RWPE2 (cell line): ENCODE results near the gene MACF1.

Experiments
- ATAC-seq: fragments of 200-7000 bp; cut with Tn5 transposase; 3 replicates; pipeline ENCODE4 v1.9.1; 2021; ENCODE audit warnings: low read depth
- DNase-seq: peaks from one replicate; pipeline ENCODE4 v3.0.0-alpha.2; 2020; ENCODE audit warnings: low spot score
- H3K27ac ChIP-seq: fragments of 450-650 bp; 2 replicates; pipeline ENCODE4 v1.5.1; 2017; ENCODE audit warnings: mild to moderate bottlenecking; ENCODE audit not compliant: poor library complexity, severe bottlenecking
- H3K27me3 ChIP-seq: fragments of 250-450 bp; sonication (Bioruptor Pico); 2 replicates; pipeline ENCODE4 v1.5.1; 2021; ENCODE audit warnings: mild to moderate bottlenecking, moderate library complexity; ENCODE audit not compliant: insufficient read depth, poor library complexity, severe bottlenecking
- H3K36me3 ChIP-seq: fragments of 250-450 bp; sonication (Bioruptor Pico); 2 replicates; pipeline ENCODE4 v1.5.1; 2020; ENCODE audit warnings: low read depth, mild to moderate bottlenecking, moderate library complexity
- H3K4me1 ChIP-seq: fragments of 250-450 bp; sonication (Bioruptor Pico); 2 replicates; pipeline ENCODE4 v1.5.1; 2021; ENCODE audit warnings: mild to moderate bottlenecking, moderate library complexity; ENCODE audit not compliant: insufficient read depth, poor library complexity, severe bottlenecking
- H3K4me3 ChIP-seq: fragments of 250-450 bp; sonication (Bioruptor Pico); 2 replicates; pipeline ENCODE4 v1.5.1; 2021; ENCODE audit warnings: mild to moderate bottlenecking, moderate library complexity; ENCODE audit not compliant: severe bottlenecking
- H3K9me3 ChIP-seq: fragments of 250-450 bp; sonication (Bioruptor Pico); 2 replicates; pipeline ENCODE4 v1.5.1; 2021; ENCODE audit warnings: mild to moderate bottlenecking, moderate library complexity; ENCODE audit not compliant: severe bottlenecking
- CTCF ChIP-seq: fragments of 450-650 bp; IDR thresholded peaks from one replicate; pipeline ENCODE4 v1.5.1; 2017; ENCODE audit warnings: mild to moderate bottlenecking, moderate library complexity; ENCODE audit not compliant: poor library complexity, severe bottlenecking

The MACF1 gene

GRCh38 chr1:39379187-39379586, 174.7 kb downstream of the MACF1 start:
- no peak for DNase-seq
- no peak overlapping the region for H3K4me3 ChIP-seq
- no peaks in the 10 kb centered on the region for H3K27me3 ChIP-seq
- ATAC-seq = no peak
- no peak overlapping the region for H3K27ac ChIP-seq
- H3K4me1 ChIP-seq = no peaks in the 10 kb centered on the region
- H3K36me3 ChIP-seq = peaks cover 70% of the 10 kb centered on the region
- no peak for TF ChIP-seq CTCF
- no peaks in the 10 kb centered on the region for H3K9me3 ChIP-seq

- no peak for TF ChIP-seq CTCF
- H3K9me3 ChIP-seq = no peaks in the 10 kb centered on the region
- ATAC-seq (no peak), DNase-seq (no peak)
- H3K4me3 ChIP-seq = no peak overlapping the region
- no peaks in the 10 kb centered on the region for H3K27me3 ChIP-seq
- H3K36me3 ChIP-seq = peaks cover 74% of the 10 kb centered on the region
- no peaks in the 10 kb centered on the region for H3K4me1 ChIP-seq
- H3K27ac ChIP-seq = no peak overlapping the region
Observed at GRCh38 chr1:39380036-39380435, 175.5 kb downstream of the MACF1 start.

- ATAC-seq = no peak
- H3K9me3 ChIP-seq = no peaks in the 10 kb centered on the region
Observed at GRCh38 chr1:39381839-39382238, 177.3 kb downstream of the MACF1 start.

GRCh38 chr1:39384305-39384704, 179.8 kb downstream of the MACF1 start:
- no peak for TF ChIP-seq CTCF
- no peaks in the 10 kb centered on the region for H3K27me3 ChIP-seq
- H3K36me3 ChIP-seq = peaks cover 89% of the 10 kb centered on the region
- peaks cover 7% of the 10 kb centered on the region for H3K4me1 ChIP-seq
- ATAC-seq = no peak
- H3K9me3 ChIP-seq = no peaks in the 10 kb centered on the region
- no peak for DNase-seq
- no peak overlapping the region for H3K4me3 ChIP-seq
- H3K27ac ChIP-seq = no peak overlapping the region

More at GRCh38 chr1:39381839-39382238, 177.3 kb downstream of the MACF1 start:
- no peak for TF ChIP-seq CTCF
- Histone ChIP-seq H3K27me3 (no peaks in the 10 kb centered on the region), H3K27ac (no peak overlapping the region), H3K4me1 (no peaks in the 10 kb centered on the region), H3K4me3 (no peak overlapping the region), H3K36me3 (peaks cover 79% of the 10 kb centered on the region)
- no peak for DNase-seq

GRCh38 chr1:39385067-39385988, 180.8 kb downstream of the MACF1 start:
- peaks cover 88% of the 10 kb centered on the region for H3K36me3 ChIP-seq
- no peak overlapping the region for H3K4me3 ChIP-seq
- H3K27me3 ChIP-seq = no peaks in the 10 kb centered on the region
- no peak overlapping the region for H3K27ac ChIP-seq
- no peak for TF ChIP-seq CTCF
- no peaks in the 10 kb centered on the region for H3K9me3 ChIP-seq
- H3K4me1 ChIP-seq = peaks cover 7% of the 10 kb centered on the region
- ATAC-seq (no peak), DNase-seq (no peak)
